ENCODE data around the gene SPAG16.

The SPAG16 gene

DNA sequence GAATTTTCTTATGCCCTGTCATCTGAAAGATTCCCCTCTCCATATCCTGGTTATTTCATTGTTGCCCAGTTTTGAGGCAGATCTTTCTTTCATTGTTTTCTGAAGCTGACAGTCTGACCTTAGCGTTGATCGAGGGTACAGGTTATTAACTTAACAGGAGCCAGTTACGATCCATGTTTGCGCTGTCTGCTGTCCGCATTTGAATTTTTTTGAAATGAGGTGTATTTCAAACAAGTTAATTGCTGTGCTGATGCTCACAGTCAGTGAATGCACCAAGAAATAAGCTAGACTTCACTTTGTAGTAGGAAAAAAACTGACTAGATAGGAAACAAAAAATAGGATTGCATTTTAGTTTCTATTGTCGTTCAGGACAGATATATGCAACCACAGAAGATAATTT, 34.8 kb upstream of the SPAG16 start (continued):
- TF ChIP-seq ZSCAN5A (tag by site-specific recombination; IDR thresholded peaks at IDR 0.05): no peak
- no peak for TF ChIP-seq ZNF148 (tag by site-specific recombination; IDR thresholded peaks at IDR 0.05; ENCODE audit: borderline replicate concordance)

DNA sequence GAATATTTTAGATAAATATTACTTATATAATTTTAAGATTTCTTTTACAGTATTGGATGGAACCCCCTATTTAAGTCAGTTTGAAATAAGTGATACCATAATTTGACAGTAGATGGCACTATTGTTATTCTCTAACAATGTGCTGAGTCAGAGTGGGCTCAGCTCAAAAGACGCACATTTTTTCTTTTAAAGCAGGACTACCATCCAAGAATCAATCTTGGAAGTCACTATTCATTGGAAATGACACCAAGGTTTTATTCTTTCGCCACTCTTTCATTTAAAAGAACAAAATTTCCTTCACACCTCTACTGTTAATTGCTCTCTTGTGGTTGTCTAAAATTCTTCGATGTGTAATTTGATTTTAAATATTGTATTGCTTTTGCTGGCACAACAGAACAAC, 32.6 kb upstream of the SPAG16 start:
- ChIA-PET CTCF (interaction anchor here (0.6 to 1.8 kb wide), 3 partner anchors 13 to 32 kb away, joined by 3 to 4 read pairs (median 4); partner anchors contain the start of gene SPAG16), POLR2A (no interaction called here)
- Histone ChIP-seq H3K9me3 (ENCODE audit: control insufficient read depth, insufficient read depth, low read depth, low read length) (no peaks in the 10 kb centered on the region), H3K27ac (ENCODE audit: extremely low read depth, low read depth, low read length) (no peak overlapping the region), H3K4me3 (ENCODE audit: low read depth, low read length) (no peak overlapping the region), H3K36me3 (ENCODE audit: control insufficient read depth in 2 of 2, insufficient read depth in 1 of 2, low read length in 2 of 2) (no peaks in the 10 kb centered on the region), H3K4me1 (ENCODE audit: control insufficient read depth, insufficient read depth, low read length) (no peaks in the 10 kb centered on the region; the same call in 1 of the 2 replicates)
- no peak for TF ChIP-seq ZNF350 (tag by site-specific recombination; IDR thresholded peaks at IDR 0.05)
- TF ChIP-seq, protein P1, sequence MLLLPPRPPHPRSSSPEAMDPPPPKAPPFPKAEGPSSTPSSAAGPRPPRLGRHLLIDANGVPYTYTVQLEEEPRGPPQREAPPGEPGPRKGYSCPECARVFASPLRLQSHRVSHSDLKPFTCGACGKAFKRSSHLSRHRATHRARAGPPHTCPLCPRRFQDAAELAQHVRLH (tag by site-specific recombination; IDR thresholded peaks at IDR 0.05): no peak
- TF ChIP-seq ZBTB8A (tag by site-specific recombination; IDR thresholded peaks at IDR 0.05): peak; percentile 65
- no peak for TF ChIP-seq ZNF138 (tag by site-specific recombination; IDR thresholded peaks at IDR 0.05; ENCODE audit: borderline replicate concordance)
- no peak for TF ChIP-seq ZIC2 (tag by site-specific recombination; IDR thresholded peaks at IDR 0.05)
- TF ChIP-seq ZNF654 (tag by site-specific recombination; IDR thresholded peaks at IDR 0.05; ENCODE audit: low read depth): peak; percentile 90

DNA sequence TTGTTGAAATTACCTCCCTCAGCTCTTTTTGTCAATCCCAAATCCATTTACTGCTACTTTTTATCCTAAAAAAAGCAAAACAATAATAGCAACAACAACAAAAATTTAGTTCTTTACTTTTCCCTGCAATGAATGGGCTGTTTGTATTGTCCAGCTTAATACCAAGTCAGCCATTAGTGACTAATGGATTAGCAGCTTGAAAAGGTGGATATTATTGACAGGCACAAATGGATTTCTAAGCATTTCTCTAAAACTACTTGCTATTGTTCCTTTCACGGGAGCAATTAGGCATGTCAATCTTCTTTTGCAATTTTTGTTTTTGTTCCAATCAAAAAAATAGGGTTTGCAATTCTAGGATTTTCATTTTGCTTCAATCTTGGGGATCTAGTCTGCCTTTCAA, 32.1 kb upstream of the SPAG16 start:
- ChIA-PET POLR2A (no interaction called here), CTCF (interaction anchor here (0.6 to 1.8 kb wide), 5 partner anchors 12 to 564 kb away, joined by 3 to 4 read pairs (median 4); partner anchors contain the start of gene SPAG16)
- Histone ChIP-seq H3K9me3 (ENCODE audit: control insufficient read depth, insufficient read depth, low read depth, low read length) (no peaks in the 10 kb centered on the region), H3K27ac (ENCODE audit: extremely low read depth, low read depth, low read length) (no peak overlapping the region), H3K36me3 (ENCODE audit: control insufficient read depth in 2 of 2, insufficient read depth in 1 of 2, low read length in 2 of 2) (no peaks in the 10 kb centered on the region), H3K4me1 (ENCODE audit: control insufficient read depth, insufficient read depth, low read length) (no peaks in the 10 kb centered on the region; the same call in 1 of the 2 replicates), H3K4me3 (ENCODE audit: low read depth, low read length) (no peak overlapping the region)
- TF ChIP-seq HOXC10 (CRISPR knock-in tag; IDR thresholded peaks at IDR 0.05): no peak
- no peak for TF ChIP-seq GLI2 (tag by site-specific recombination; IDR thresholded peaks at IDR 0.05; ENCODE audit: borderline replicate concordance, low read depth)
- no peak for TF ChIP-seq ZNF362 (tag by site-specific recombination; IDR thresholded peaks at IDR 0.05)
- TF ChIP-seq ZNF791 (tag by site-specific recombination; IDR thresholded peaks at IDR 0.05): no peak
- no peak for TF ChIP-seq ZNF138 (tag by site-specific recombination; IDR thresholded peaks at IDR 0.05; ENCODE audit: borderline replicate concordance)
- TF ChIP-seq, protein P2, sequence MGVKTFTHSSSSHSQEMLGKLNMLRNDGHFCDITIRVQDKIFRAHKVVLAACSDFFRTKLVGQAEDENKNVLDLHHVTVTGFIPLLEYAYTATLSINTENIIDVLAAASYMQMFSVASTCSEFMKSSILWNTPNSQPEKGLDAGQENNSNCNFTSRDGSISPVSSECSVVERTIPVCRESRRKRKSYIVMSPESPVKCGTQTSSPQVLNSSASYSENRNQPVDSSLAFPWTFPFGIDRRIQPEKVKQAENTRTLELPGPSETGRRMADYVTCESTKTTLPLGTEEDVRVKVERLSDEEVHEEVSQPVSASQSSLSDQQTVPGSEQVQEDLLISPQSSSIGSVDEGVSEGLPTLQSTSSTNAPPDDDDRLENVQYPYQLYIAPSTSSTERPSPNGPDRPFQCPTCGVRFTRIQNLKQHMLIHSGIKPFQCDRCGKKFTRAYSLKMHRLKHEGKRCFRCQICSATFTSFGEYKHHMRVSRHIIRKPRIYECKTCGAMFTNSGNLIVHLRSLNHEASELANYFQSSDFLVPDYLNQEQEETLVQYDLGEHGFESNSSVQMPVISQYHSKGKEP (tag by site-specific recombination; IDR thresholded peaks at IDR 0.05): no peak
- TF ChIP-seq ZNF354C (tag by site-specific recombination; IDR thresholded peaks at IDR 0.05; ENCODE audit: borderline replicate concordance, low read depth): no peak
- no peak for TF ChIP-seq ZNF132 (tag by site-specific recombination; IDR thresholded peaks at IDR 0.05; ENCODE audit: borderline replicate concordance)
- TF ChIP-seq, protein P3, sequence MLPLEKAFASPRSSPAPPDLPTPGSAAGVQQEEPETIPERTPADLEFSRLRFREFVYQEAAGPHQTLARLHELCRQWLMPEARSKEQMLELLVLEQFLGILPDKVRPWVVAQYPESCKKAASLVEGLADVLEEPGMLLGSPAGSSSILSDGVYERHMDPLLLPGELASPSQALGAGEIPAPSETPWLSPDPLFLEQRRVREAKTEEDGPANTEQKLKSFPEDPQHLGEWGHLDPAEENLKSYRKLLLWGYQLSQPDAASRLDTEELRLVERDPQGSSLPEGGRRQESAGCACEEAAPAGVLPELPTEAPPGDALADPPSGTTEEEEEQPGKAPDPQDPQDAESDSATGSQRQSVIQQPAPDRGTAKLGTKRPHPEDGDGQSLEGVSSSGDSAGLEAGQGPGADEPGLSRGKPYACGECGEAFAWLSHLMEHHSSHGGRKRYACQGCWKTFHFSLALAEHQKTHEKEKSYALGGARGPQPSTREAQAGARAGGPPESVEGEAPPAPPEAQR (tag by site-specific recombination; IDR thresholded peaks at IDR 0.05): no peak
- TF ChIP-seq ZNF777 (tag by site-specific recombination; IDR thresholded peaks at IDR 0.05; ENCODE audit: borderline replicate concordance): no peak
- no peak for TF ChIP-seq ZSCAN16 (tag by site-specific recombination; IDR thresholded peaks at IDR 0.05)
- TF ChIP-seq ZNF785 (tag by site-specific recombination; IDR thresholded peaks at IDR 0.05): no peak
- no peak for TF ChIP-seq BCL11A (tag by site-specific recombination; IDR thresholded peaks at IDR 0.05; ENCODE audit: low read depth)
